HG02642 (cell line): Measurements from ENCODE around the gene ABHD4.
"Not testable (repeated sequence)": the region's sequence is repeated elsewhere in the genome, so short reads cannot be mapped to it uniquely, and the experiment has no call there.

ENCODE experiments used
- ATAC-seq: cut with Tn5 transposase; IDR thresholded peaks from one replicate; pipeline ENCODE4 v1.9.1; 2021; ENCODE audit warnings: mild to moderate bottlenecking; ENCODE audit not compliant: unreplicated experiment, poor library complexity

The ABHD4 gene

DNA sequence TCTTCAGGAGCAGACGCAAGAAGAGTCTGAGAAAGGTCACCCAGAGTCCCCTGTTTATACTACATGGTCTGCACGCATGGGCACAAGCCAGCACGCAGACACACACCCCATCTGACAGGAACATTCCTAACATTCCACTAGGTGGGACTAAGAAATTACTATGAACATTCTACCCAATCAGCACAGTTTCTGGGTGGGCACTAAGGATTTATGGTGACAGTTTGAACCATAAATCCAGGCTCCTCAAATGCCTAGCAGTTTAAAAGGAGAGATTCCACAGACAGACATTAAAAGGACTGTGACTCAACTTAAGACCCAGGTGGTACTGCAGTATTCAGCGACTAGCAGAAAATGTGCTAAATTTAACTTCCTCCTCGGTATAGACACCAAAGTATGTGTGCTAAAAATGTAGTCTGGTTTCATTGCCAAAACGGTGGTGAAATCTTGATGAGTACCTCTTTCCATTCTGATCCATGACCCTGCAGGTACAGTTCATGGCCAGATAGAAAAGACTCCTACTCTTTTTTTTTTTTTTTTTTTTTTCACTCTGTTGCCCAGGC is 16.2 kb downstream of the ABHD4 start:
- ATAC-seq: no peak

DNA sequence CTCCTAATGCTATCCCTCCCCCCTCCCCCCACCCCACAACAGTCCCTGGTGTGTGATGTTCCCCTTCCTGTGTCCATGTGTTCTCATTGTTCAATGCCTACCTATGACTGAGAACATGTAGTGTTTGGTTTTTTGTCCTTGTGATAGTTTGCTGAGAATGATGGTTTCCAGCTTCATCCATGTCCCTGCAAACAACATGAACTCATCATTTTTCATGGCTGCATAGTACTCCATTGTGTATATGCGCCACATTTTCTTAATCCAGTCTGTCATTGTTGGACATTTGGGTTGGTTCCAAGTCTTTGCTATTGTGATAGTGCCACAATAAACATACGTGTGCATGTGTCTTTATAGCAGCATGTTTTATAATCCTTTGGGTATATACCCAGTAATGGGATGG is 17.7 kb downstream of the ABHD4 start:
- ATAC-seq: not testable (repeated sequence)

DNA sequence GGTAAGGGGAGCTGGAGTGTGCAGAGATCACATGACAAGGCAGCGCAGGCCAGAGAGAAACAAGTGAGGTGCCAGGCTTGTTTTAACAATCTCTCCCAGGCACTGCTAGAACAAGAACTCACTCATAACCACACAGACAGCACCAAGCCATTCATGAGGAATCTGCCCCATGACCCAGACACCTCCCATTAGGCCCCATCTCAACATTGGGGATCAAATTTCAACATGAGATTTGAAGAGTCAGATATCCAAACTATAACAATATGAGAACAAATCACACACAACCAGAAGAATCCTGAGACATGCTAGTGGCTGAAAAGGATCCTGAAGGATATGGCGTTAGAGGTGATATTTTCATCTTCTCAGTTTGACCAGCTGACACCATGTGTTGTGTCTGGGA is 24.2 kb downstream of the ABHD4 start:
- ATAC-seq: no peak

DNA sequence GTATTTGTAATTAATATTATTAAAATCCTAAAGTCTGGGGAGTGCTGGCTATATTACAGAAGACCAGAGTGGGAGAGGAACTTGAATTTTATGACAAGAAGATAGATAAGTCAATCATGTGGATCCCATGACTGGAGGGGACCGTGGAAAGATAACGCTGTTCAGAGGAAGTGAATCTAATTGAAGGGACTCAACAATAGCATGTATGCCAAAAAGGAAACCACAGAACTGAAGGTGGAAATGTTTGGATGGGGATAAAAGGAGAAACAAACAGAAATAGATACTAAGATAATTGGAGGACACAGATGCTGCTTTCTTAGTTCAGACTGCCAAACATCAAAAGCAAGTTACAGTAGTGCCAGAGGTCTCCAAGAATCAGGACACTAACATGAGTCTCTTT is 24.9 kb downstream of the ABHD4 start:
- ATAC-seq: no peak

DNA sequence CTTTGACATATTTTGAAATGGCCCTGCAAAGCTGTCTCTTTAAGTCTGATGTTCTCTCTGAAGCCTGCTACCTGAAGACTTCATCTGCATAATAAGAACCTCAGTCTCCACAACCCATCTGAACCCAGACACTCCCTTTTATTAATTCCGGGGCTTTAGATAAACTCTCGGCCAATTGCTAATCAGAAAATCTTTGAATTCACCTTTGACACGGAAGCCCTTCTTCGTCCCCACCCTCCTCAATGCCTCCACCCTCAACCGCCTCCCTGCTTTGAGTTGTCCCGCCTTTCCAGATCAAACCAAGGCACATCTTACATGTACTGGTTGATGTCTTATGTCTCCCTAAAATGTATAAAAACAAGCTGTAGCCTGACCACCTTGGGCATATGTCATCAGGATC is 28.5 kb downstream of the ABHD4 start:
- ATAC-seq: no peak

DNA sequence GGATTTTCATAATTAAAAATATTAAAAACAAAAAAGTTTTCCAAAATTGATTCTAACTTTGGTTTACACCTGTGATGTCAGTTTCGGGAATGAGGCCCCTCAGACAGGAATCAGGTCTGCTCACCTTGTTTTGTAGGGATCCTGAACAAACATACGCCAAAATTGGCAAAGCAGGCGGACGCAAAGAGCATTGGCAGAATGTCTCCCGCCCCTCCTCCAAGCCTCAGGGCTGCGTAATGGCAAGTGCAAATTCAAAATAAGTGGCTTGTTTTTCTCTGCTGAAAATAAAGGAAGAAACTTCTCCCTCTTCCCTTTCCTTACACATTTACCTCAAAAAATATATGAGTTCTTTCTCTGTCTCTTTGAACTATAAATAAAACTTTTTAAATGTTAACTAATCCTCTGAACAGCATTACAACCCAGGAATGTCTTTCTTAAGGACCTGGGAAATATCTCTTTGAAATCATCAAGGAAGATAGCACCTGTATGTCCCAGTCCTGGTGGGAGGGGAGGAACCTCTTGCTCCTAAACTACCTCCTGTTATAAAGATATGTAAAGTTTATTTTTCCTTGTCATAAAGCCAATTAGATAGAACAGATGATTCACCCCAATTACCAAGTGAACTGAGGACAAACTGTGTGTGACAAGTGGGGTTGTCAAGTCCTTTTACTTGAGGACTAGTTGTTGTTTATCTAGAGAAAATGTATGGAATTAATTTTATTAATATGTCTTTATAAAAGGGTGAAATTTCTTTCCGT is 29.6 kb downstream of the ABHD4 start:
- ATAC-seq: no peak

DNA sequence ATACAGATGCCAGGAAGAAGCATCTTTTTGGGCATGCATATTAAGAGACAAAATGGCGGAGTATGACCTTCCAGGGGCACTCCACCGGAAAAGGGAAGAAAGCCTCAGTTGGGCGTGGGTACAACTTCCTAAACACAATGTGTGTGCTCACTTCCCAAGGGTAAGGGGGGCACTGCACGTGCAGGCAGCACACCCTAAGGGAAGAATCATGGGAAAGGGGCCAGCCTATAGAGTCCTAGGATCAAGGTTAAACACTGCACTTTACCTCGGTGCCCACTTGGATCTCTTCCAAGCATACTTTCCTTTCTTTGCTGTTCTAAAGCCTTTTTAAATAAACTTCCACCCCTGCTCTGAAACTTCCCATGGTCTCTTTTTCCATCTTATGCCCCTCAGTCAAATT is 31.3 kb downstream of the ABHD4 start:
- no peak for ATAC-seq

DNA sequence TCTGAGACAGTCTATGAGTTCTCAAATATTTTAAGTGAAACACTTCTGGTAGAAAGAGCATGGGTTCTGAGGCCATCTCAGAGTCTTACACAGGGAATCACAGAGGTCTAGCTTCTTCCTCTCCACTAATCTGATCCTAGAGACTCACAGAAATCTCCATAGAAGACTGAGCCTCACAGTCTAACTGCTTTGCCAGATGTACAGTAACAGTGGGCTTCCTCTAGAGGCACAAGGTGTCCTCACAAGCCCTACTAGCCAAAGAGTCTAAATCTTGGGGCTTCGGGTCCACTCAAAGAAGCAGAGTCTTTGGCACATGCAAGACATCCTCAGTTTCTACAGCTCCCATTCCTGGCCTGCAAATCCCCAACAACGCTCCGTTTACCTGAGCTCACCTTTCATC is 32.0 kb downstream of the ABHD4 start:
- no peak for ATAC-seq

DNA sequence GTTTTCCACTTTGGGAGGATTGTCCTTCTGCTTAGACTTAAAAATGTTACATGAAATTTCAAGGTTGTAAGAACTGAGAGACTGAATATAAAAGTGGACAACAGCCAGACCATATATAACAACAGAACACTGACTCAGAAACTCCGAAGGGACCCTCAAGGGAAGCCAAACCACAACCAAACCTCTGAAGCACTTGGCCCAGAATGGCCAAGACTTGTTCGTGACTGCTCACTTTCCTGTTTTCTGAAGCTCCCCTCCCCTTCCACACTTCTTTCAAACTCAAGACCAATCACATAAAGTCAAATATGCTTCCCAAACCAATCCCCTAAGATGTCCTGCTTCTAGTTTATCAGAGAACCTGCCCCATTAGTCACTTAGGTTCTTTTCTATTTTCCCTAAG is 32.4 kb downstream of the ABHD4 start:
- ATAC-seq: no peak

DNA sequence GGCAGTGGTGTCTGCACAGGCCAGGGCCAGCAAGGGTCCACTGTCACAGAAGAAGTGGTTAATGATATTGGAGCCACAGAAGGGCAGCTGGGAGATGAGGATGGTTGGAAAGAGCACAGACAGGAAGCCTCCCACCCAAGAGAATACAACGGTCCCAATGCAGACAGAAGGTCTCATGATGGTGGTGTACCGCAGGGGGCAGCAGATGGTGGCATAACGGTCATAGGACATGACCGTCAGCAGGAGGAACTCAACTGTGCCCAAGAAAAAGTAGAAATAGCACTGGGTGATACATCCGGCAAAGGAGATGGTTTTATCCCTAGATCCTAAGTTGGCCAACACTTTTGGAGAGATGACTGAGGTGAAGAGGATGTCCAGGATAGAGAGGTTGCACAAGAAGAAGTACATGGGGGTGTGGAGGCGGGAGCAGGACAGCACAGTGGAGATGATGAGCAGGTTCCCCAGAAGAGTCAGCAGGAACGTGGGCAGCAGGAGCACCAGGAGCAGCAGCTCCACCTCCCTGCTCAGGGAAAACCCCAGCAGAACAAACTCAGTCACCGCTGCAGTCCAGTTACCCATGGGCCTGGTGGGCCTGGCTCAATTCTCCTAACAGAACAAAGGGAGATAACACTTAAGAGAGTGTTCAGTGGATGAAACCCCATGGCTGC is 36.3 kb downstream of the ABHD4 start:
- no peak for ATAC-seq

DNA sequence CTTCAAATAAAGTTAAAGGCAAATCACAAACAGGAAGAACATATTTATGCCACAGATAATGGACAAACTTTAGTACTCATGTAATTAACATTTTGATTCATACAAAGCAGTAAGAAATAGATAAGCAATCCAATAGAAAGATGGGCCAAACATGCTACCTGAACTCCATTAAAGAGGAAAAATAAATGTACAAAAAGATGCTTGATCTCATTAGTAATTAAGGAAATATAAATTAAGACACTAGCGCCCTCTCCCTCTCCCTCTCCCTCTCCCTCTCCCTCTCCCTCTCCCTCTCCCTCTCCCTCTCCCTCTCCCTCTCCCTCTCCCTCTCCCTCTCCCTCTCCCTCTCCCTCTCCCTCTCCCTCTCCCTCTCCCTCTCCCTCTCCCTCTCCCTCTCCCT is 37.9 kb downstream of the ABHD4 start:
- not testable (repeated sequence) for ATAC-seq

DNA sequence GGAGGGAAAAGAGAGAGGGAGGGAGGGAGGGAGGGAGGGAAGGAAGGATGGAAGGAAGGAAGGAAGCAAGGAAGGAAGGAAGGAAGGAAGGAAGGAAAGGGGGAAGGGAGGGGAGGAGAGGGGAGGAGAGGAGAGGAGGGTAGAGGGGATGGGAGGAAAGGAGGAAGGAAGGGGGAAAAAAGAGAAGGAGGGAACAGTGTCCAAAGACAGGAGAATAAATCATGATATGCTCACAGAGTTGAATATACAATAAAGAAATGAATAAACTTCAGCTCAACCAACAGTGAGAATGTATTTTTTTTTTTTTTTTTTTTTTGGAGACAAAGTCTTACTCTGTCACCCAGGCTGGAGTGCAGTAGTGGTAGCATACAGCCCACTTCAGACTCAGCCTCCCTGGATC is 42.1 kb downstream of the ABHD4 start:
- no peak for ATAC-seq

DNA sequence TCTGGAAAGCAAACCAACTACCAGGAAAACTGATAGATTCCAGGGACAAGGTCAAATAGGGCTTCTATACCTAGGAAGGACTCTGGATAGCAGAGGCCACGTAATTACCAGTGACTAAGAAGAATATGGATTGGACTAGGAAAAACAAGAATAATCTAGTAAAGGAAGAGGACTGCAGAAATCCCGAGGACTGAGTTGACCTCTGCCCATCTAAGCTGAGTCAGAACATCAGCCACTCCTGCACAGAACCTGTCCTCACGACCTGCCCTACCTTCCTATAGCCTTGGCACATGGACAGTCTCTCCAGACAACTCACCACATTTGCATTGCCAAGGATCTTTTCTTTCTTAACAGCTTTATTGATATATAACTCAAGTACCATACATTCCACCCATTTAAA is 43.7 kb downstream of the ABHD4 start:
- ATAC-seq: no peak

DNA sequence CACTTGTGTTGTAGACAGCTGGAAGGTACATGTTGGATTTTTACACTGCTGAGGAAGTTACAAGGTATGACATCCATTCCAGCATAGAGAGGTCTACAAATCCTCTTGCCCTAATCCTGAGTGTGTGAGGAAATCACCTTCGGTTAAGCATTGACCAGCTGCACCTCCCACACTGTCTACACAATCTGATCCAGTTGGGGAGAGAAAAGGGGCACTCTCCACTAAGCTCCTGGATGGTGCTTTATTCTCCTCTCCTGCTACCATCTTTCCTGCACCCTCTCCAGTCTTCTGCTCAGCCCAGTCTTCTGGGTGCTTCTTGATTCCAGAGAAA is 46.2 kb downstream of the ABHD4 start, which contains the start of gene OR6J1:
Gene OR6J1, minus strand, starts transcription at position 48 of the 331 bp plus-strand sequence. CDS start 9,541 bp downstream, outside the sequence.
- no peak for ATAC-seq

DNA sequence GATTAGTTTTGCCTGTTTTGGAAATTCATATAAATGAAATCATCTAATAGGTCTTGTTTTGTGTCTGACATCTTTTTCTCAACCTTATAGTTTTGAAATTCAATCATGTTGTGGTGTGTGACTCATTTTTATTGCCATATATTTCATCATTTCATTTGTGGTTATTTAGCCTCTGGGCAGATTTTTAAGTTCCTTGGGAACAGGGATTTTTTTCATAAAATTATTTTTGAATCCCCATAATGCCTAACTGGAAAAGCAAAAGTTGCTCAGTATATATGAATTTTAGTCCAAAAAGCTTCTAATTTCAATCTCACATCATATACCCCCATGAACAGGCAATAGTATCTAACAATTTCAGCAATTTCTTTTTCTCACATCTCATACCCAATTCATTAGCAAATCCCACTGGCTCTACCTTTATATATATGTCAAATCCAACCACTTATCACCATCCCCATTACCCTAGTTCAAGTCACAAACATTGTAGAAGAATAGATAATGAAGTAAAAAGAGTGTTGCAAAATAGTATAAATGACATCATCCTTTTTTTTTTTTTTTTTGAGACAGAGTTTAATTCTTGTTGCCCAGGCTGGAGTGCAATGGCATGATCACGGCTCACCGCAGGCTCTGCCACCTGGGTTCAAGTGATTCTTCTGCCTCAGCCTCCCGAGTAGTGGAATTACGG is 48.6 kb downstream of the ABHD4 start:
- no peak for ATAC-seq

DNA sequence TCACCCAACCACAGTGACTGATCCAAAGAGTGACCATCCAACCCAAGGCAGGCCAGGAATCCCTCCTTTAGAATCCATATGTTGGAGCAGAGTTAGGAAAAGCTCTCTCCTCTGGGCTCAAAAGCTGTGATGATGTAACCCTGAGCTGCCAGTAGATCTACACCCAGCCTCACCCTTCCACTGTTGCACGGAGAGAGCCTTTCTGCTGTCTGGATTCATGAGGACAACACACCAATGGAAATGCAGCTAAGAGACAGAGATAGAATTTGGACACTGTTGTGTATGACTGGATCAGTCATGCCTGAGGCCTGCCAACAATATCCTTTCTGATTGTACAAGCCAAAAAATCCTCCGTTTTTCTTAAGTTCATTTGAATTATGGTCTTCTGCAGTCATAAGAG is 50.4 kb downstream of the ABHD4 start:
- ATAC-seq: no peak

DNA sequence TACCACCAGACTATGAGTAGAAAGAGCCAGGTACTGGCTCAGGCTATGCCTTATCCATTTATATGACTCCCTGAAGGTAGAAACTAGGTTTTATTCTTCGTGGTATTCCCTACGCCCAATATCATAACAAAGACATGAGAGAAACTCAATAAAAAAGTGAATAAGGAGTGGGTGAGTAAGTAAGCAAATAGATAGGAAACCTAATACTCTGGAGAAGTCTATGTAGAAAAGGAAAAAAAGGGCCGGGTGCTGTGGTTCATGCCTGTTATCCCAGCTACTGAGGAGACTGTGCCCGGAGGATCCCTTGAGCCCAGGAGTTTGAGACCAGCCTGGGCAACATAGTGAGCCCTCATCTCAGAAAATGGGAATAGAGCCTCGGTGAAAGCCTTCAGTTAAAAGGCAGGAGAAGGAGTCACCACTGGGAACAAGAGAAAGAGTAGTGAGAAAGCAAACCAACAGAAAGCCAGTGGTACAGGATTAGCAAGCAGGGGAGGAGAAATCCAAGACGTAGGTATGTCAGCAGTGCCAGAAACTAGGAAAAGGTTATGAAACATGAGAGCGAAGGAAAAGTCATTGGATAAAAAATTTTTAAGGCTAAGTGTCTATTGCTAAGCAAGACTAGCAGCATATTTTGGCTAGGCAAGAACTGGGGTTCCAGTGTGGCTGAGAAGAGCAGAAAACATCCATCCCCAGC is 52.1 kb downstream of the ABHD4 start:
- no peak for ATAC-seq

DNA sequence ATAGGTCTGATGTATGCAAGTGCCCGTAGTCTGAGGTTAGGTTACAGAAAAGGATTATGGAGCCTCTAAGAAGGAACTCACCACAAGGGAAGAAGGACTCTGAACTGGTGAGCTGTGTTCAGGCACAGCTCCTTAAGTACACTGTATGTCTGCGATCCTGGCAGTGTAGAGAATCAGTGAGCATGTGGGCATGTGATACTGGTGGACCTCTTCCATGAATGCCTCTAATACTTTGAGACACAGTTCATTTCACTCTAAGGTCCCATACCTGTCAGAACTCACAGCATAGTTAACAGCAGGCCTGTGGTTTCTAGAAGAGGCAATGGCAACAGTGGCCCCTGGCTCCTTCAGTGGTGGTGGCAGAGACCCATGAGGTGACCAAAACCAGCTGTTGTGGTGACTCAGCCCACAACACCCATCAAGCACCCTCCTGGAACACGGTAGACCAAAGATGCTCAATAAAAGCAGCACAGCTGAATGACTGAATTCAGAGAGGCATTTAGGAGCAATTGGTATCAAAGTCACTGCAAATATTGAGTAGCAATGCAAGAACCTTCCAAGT is 52.9 kb downstream of the ABHD4 start:
- ATAC-seq: no peak

DNA sequence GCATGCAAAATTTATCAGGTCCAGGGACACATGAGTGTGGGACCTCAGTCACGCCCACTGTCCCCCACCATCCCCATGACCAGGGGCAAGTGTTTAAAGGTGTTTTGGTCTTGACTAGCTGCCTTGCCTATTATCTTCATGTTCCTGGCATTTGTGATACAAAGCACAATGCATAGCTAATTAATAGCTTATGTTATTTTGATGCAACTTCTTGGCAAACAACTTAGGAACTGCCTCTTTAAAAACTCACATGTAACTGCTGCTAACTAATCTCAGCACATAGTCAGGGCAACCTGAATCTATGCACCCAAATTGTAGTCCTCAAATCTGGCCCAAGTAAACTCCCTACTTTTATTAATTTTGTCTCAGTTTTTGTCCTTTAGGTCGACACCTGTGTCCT is 53.5 kb downstream of the ABHD4 start:
- no peak for ATAC-seq

DNA sequence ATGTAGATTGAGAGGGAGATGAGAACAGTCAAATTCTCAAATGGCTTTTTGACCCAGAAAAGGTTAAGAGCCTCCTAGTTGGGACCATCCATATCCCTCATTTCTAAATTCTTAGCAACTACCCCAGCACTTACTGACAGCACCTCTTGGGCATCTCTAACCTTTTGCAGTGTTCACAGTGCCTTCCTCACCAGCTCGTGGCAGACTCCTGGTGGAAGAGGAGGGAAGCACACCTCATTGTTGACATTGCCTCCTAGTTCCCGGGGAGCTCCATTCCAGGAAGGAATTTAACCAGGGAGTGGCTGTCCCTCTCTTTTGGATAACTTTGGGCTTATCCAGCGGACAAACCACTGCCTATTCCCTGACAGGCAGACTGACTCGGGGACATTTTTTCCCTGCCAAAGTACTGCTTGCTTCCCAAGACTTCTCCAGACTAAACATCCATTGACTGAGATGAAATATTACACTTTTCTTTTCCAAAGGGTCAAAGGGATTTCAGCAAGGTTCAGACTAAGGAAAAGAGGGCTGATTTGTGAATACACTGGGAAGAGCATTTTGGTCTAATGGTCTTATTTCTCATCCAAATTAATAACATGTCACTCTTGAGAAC is 55.0 kb downstream of the ABHD4 start:
- no peak for ATAC-seq
